Activated CD8-positive, alpha-beta T cell treated with anti-CD3 and anti-CD28 coated beads for 36 hours (primary cell): Measurements from ENCODE around the gene TTC12. TPM values are rescaled to one million over a fixed set of nuclear protein-coding genes. Genes with fewer than 3 reads are reported as not detected.

Source experiments
- ATAC-seq: fragments of 200-7000 bp; cut with Tn5 transposase; one replicate; pipeline ENCODE4 v1.10.0; 2021; ENCODE audit warnings: mild to moderate bottlenecking, moderate library complexity
- CTCF ChIA-PET: fragments of 350-600 bp; sonication (Branson Sonifier 250); formaldehyde crosslinking; loops from one replicate; lab custom pipeline; 2021; ENCODE audit warnings: antibody characterized with exemption; lab: Charles Lee
- POLR2A ChIA-PET: fragments of 350-600 bp; sonication (Branson Sonifier 250); formaldehyde crosslinking; loops from one replicate; lab custom pipeline; 2021; ENCODE audit warnings: antibody characterized with exemption; lab: Charles Lee
- DNase-seq: peaks from one replicate; pipeline ENCODE4 v3.0.0-alpha.2; 2020
- H3K27ac Mint-ChIP-seq: one replicate; pipeline ENCODE4 v1.8.0; 2021; ENCODE audit warnings: mild to moderate bottlenecking, mixed read lengths
- H3K27me3 Mint-ChIP-seq: one replicate; pipeline ENCODE4 v1.8.0; 2021; ENCODE audit warnings: mixed read lengths
- H3K36me3 Mint-ChIP-seq: one replicate; pipeline ENCODE4 v1.8.0; 2021; ENCODE audit warnings: low read depth, mixed read lengths
- H3K4me1 Mint-ChIP-seq: one replicate; pipeline ENCODE4 v1.8.0; 2021; ENCODE audit warnings: low read depth, mixed read lengths
- H3K4me3 Mint-ChIP-seq: one replicate; pipeline ENCODE4 v1.8.0; 2021; ENCODE audit warnings: mild to moderate bottlenecking, moderate library complexity, mixed read lengths
- H3K9me3 Mint-ChIP-seq: one replicate; pipeline ENCODE4 v1.8.0; 2021; ENCODE audit warnings: mixed read lengths
- CTCF ChIP-seq: fragments of 200-600 bp; IDR thresholded peaks from one replicate; pipeline ENCODE4 v1.8.0; 2022; ENCODE audit warnings: antibody characterized with exemption, mild to moderate bottlenecking
- intact Hi-C: fragments of 100-400 bp; cut with micrococcal nuclease; formaldehyde crosslinking; loops from one replicate; pipeline ENCODE4 v1.10.0; 2022
- total RNA-seq, 2 experiments: library from RNA; stranded (reverse); gene quantifications; one replicate each; pipeline ENCODE4 v1.2.3, GENCODE V29; 2021

The TTC12 gene
- total RNA-seq, 2 experiments from 2014 or later: 5.7 to 6.7 TPM

GRCh38 chr11:113322158-113322557, 7.8 kb downstream of the TTC12 start:
- no peak for TF ChIP-seq CTCF
- intact Hi-C loops: no loop called here
- ChIA-PET POLR2A (no interaction called here), CTCF (interaction anchor here (1.6 kb wide), 1 partner anchor 11 kb away, joined by 7 read pairs; no protein-coding TSS in a partner anchor)
- Mint-ChIP-seq H3K27ac (no peak overlapping the region), H3K4me1 (no peaks in the 10 kb centered on the region), H3K36me3 (peaks cover 23% of the 10 kb centered on the region), H3K9me3 (no peaks in the 10 kb centered on the region), H3K27me3 (no peaks in the 10 kb centered on the region), H3K4me3 (no peak overlapping the region)
- ATAC-seq (no peak), DNase-seq (no peak)

GRCh38 chr11:113324250-113324649, 9.9 kb downstream of the TTC12 start:
- no peaks in the 10 kb centered on the region for H3K27me3 Mint-ChIP-seq
- ChIA-PET POLR2A (no interaction called here), CTCF (interaction anchor here (1.0 kb wide), 1 partner anchor 34 kb away, joined by 3 read pairs; no protein-coding TSS in a partner anchor)
- H3K36me3 Mint-ChIP-seq: peaks cover 8% of the 10 kb centered on the region
- H3K9me3 Mint-ChIP-seq: no peaks in the 10 kb centered on the region
- intact Hi-C loops: no loop called here
- H3K4me1 Mint-ChIP-seq: no peaks in the 10 kb centered on the region
- DNase-seq (no peak), ATAC-seq (no peak)
- H3K27ac Mint-ChIP-seq: no peak overlapping the region
- TF ChIP-seq CTCF: no peak
- no peak overlapping the region for H3K4me3 Mint-ChIP-seq

GRCh38 chr11:113329725-113330124, 15.3 kb downstream of the TTC12 start:
- peaks cover 4% of the 10 kb centered on the region for H3K4me1 Mint-ChIP-seq
- ChIA-PET POLR2A (no interaction called here), CTCF (no interaction called here)
- ATAC-seq (no peak), DNase-seq (no peak)
- intact Hi-C loops: no loop called here
- peaks cover 4% of the 10 kb centered on the region for H3K36me3 Mint-ChIP-seq
- H3K9me3 Mint-ChIP-seq: no peaks in the 10 kb centered on the region
- no peak overlapping the region for H3K4me3 Mint-ChIP-seq
- TF ChIP-seq CTCF: no peak
- H3K27ac Mint-ChIP-seq: no peak overlapping the region
- H3K27me3 Mint-ChIP-seq: no peaks in the 10 kb centered on the region

GRCh38 chr11:113331441-113331840, 17.1 kb downstream of the TTC12 start:
- peaks cover 8% of the 10 kb centered on the region for H3K36me3 Mint-ChIP-seq
- intact Hi-C loops: no loop called here
- TF ChIP-seq CTCF: no peak
- peaks cover 4% of the 10 kb centered on the region for H3K4me1 Mint-ChIP-seq
- H3K9me3 Mint-ChIP-seq: no peaks in the 10 kb centered on the region
- ChIA-PET POLR2A (interaction anchor here (0.6 kb wide), 1 partner anchor 53 kb away, joined by 3 read pairs; no protein-coding TSS in a partner anchor), CTCF (interaction anchor here (2.9 kb wide), 1 partner anchor 9 kb away, joined by 7 read pairs; no protein-coding TSS in a partner anchor)
- DNase-seq (no peak), ATAC-seq (no peak)
- H3K4me3 Mint-ChIP-seq: no peak overlapping the region
- no peak overlapping the region for H3K27ac Mint-ChIP-seq
- H3K27me3 Mint-ChIP-seq: no peaks in the 10 kb centered on the region

GRCh38 chr11:113332023-113332422, 17.6 kb downstream of the TTC12 start:
- POLR2A ChIA-PET: interaction anchor here (0.6 kb wide), 1 partner anchor 52 kb away, joined by 3 read pairs; no protein-coding TSS in a partner anchor
- TF ChIP-seq CTCF: no peak
- Mint-ChIP-seq H3K36me3 (peaks cover 10% of the 10 kb centered on the region), H3K27ac (no peak overlapping the region), H3K9me3 (no peaks in the 10 kb centered on the region), H3K4me3 (no peak overlapping the region), H3K27me3 (no peaks in the 10 kb centered on the region), H3K4me1 (peaks cover 4% of the 10 kb centered on the region)
- no peak for DNase-seq
- intact Hi-C loops: no loop called here
- ATAC-seq: no peak
- CTCF ChIA-PET: interaction anchor here (2.9 kb wide), 1 partner anchor 9 kb away, joined by 7 read pairs; no protein-coding TSS in a partner anchor
